CD14-positive monocyte (primary cell): ENCODE measurements around the gene GNRH2. TPM values are rescaled to one million over a fixed set of nuclear protein-coding genes. Genes with fewer than 3 reads are reported as not detected.
A peak's percentile ranks its signal among the peaks of the same experiment; 100 is the strongest.

Experiments
- DNase-seq, 3 donors: peaks; one replicate each; pipeline ENCODE4 v3.0.0-alpha.2; 2011 to 2022
- H2AFZ ChIP-seq: 2 replicates; pipeline ENCODE4 v1.6.0; 2012; ENCODE audit warnings: mild to moderate bottlenecking, low read depth, low read length, inconsistent platforms; ENCODE audit not compliant: insufficient read depth, poor library complexity, severe bottlenecking
- H3K27ac ChIP-seq, 2 donors: 1 replicate in 1 of 2; 2 replicates in 1 of 2; pipeline ENCODE4 v1.5.1; 2012 to 2013; ENCODE audit warnings: low read length in 2 of 2, control low read depth in 1 of 2, inconsistent platforms in 1 of 2, low read depth in 1 of 2, mild to moderate bottlenecking in 1 of 2
- H3K27me3 ChIP-seq, 2 donors: one replicate each; pipeline versions ENCODE4 v1.6.0 to v1.6.1; 2011 to 2013; ENCODE audit warnings: low read length in 2 of 2; ENCODE audit not compliant: control insufficient read depth in 2 of 2, insufficient read depth in 2 of 2
- H3K36me3 ChIP-seq, 2 donors: replicated peaks in 1 of 2; 1 replicate in 1 of 2; 2 replicates in 1 of 2; pipeline versions ENCODE4 v1.5.1 to v1.6.1; 2012 to 2013; ENCODE audit warnings: low read length in 2 of 2, control low read depth in 1 of 2, inconsistent platforms in 1 of 2, mild to moderate bottlenecking in 1 of 2; ENCODE audit not compliant: insufficient read depth in 2 of 2, control insufficient read depth in 1 of 2
- H3K4me1 ChIP-seq, 2 donors: 1 replicate in 1 of 2; 2 replicates in 1 of 2; pipeline versions ENCODE4 v1.5.1 to v1.6.1; 2012 to 2013; ENCODE audit warnings: low read length in 2 of 2, control low read depth in 1 of 2, inconsistent platforms in 1 of 2, mild to moderate bottlenecking in 1 of 2, moderate library complexity in 1 of 2; ENCODE audit not compliant: insufficient read depth in 2 of 2, control insufficient read depth in 1 of 2
- H3K4me2 ChIP-seq: replicated peaks from 2 replicates; pipeline ENCODE3; 2012; ENCODE audit warnings: low read length, moderate library complexity, mild to moderate bottlenecking; ENCODE audit not compliant: poor library complexity, severe bottlenecking; ENCODE audit errors: extremely low read depth
- H3K4me3 ChIP-seq, 3 experiments: fragments of 200-600 bp in 1 of 3; sonication (generic) in 1 of 3; replicated peaks in 1 of 3; 1 replicate in 2 of 3; 2 replicates in 1 of 3; pipeline ENCODE4 v1.5.1; 2011 to 2013; ENCODE audit warnings: low read length in 3 of 3, mild to moderate bottlenecking in 3 of 3, control low read depth in 2 of 3, low read depth in 2 of 3, inconsistent platforms in 1 of 3, moderate library complexity in 1 of 3
- H3K79me2 ChIP-seq: 2 replicates; pipeline ENCODE4 v1.6.0; 2012; ENCODE audit warnings: mild to moderate bottlenecking, control low read depth, inconsistent platforms, low read length, moderate library complexity; ENCODE audit not compliant: insufficient read depth
- H3K9ac ChIP-seq: 2 replicates; pipeline ENCODE4 v1.6.0; 2017; ENCODE audit warnings: low read length, mild to moderate bottlenecking; ENCODE audit not compliant: insufficient read depth, poor library complexity, severe bottlenecking
- H3K9me3 ChIP-seq, 2 donors: replicated peaks in 1 of 2; 1 replicate in 1 of 2; 2 replicates in 1 of 2; pipeline versions ENCODE4 v1.5.1 to v1.6.1; 2012 to 2013; ENCODE audit warnings: low read length in 2 of 2, control low read depth in 1 of 2; ENCODE audit not compliant: control insufficient read depth in 1 of 2, insufficient read depth in 1 of 2
- H4K20me1 ChIP-seq: 2 replicates; pipeline ENCODE4 v1.6.0; 2012; ENCODE audit warnings: mild to moderate bottlenecking, low read length, control low read depth, moderate library complexity; ENCODE audit not compliant: insufficient read depth
- H3K27ac Mint-ChIP-seq, 7 donors: one replicate each; pipeline ENCODE4 v1.8.0; 2020; ENCODE audit warnings: mild to moderate bottlenecking in 7 of 7, mixed read lengths in 7 of 7, moderate library complexity in 6 of 7, inconsistent platforms in 2 of 7
- H3K27me3 Mint-ChIP-seq, 3 donors: one replicate each; pipeline ENCODE4 v1.8.0; 2021 to 2022; ENCODE audit warnings: low read depth in 3 of 3, mild to moderate bottlenecking in 3 of 3, mixed read lengths in 3 of 3, moderate library complexity in 3 of 3, inconsistent platforms in 1 of 3
- H3K36me3 Mint-ChIP-seq, 2 donors: one replicate each; pipeline ENCODE4 v1.8.0; 2020; ENCODE audit warnings: mixed read lengths in 2 of 2, inconsistent platforms in 1 of 2, mild to moderate bottlenecking in 1 of 2
- H3K4me1 Mint-ChIP-seq: one replicate; pipeline ENCODE4 v1.8.0; 2020; ENCODE audit warnings: mild to moderate bottlenecking, mixed read lengths
- H3K4me3 Mint-ChIP-seq, 2 donors: one replicate each; pipeline ENCODE4 v1.8.0; 2020; ENCODE audit warnings: mild to moderate bottlenecking in 2 of 2, mixed read lengths in 2 of 2, moderate library complexity in 1 of 2
- H3K9me3 Mint-ChIP-seq, 7 donors: one replicate each; pipeline ENCODE4 v1.8.0; 2020 to 2022; ENCODE audit warnings: mixed read lengths in 7 of 7, mild to moderate bottlenecking in 6 of 7, moderate library complexity in 6 of 7, inconsistent platforms in 2 of 7
- CTCF ChIP-seq: fragments of 200-600 bp; IDR thresholded peaks from one replicate; pipeline ENCODE4 v1.8.0; 2022; ENCODE audit warnings: antibody characterized with exemption, mild to moderate bottlenecking
- WGBS: methylation state at CpG from one replicate; pipeline ENCODE4 v1.1.5; 2013; ENCODE audit warnings: missing lambda C conversion rate; ENCODE audit not compliant: insufficient coverage; 5-methylcytosine and 5-hydroxymethylcytosine counted together
- intact Hi-C, 2 donors: fragments of 100-400 bp; cut with micrococcal nuclease; formaldehyde crosslinking; loops; one replicate each; pipeline versions ENCODE4 v1.15.0 to v1.15.1; 2023
- polyA plus RNA-seq, 3 donors: library from polyadenylated mRNA; depleted of rRNA in 1 of 3; unstranded in 2 of 3; stranded (reverse) in 1 of 3; fragments of 300-500 nt in 2 of 3; fragments of >200 nt in 1 of 3; fragmentation: Illumina TruSeq in 2 of 3; gene quantifications; 1 replicate in 2 of 3; 2 replicates in 1 of 3; pipeline ENCODE4 v1.2.3, GENCODE V29; 2012 to 2021

GNRH2 gene
- polyA plus RNA-seq, 3 donors, result not detected

DNA sequence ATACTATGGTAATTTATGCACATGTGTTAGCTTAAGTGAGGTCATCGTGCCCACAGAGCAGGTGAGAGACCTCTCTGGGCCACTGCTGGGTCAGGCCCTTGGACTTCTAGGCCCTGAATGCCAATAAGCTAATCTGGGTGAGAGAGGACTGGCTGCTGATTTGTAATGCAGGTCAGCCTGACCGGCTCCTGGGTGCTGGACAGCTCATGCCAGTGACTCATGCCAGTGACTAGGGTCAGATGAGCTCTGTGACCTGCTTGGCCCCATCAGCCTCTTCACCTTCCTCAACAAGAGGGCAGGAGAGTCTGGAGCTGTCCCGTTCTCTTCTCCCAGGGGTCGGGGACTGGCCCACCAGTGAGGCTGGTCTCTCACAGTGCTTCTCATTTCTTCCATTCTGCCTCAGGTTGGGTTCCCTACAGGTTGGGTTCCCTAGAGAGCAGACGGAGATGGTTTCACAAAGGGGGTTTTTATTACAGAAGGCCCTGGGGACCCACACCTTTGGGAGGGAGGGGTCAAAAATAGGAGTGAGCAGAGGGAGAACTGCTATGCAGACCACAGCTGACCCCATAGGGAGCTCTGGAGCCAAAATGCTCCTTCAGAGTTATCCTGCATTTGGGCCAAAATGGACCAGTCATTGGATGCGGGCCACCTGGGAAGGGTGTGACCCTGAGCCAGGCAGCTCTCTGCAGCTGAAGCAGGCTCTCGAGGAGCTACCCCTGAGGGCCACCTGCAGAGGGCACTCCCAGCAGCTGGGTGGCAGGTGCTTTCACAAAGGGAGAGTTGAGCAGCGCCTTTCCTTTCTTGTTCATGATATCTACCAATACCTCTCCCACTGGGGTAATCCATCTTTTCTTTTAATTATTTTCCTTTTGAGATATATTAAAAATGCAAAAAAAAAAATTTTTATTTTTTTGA is 25.8 kb downstream of the GNRH2 start:
- no peak overlapping the region for H3K27ac Mint-ChIP-seq
- Histone ChIP-seq H3K27ac (no peak overlapping the region), H3K79me2 (no peaks in the 10 kb centered on the region), H3K4me3 (no peak overlapping the region), H3K4me1 (peaks cover 8 to 15% of the 10 kb centered on the region in 2 donors), H3K4me2 (no peak overlapping the region), H3K36me3 (no peaks in the 10 kb centered on the region), H2AFZ (no peak overlapping the region), H3K9me3 (no peaks in the 10 kb centered on the region), H4K20me1 (no peaks in the 10 kb centered on the region), H3K27me3 (peaks cover 11 to 32% of the 10 kb centered on the region in 2 donors), H3K9ac (no peak overlapping the region)
- peaks cover 0 to 5% of the 10 kb centered on the region in 2 donors for H3K36me3 Mint-ChIP-seq
- intact Hi-C loops, result no loop called here
- peaks cover 25 to 56% (median 42%) of the 10 kb centered on the region in 3 donors for H3K27me3 Mint-ChIP-seq
- DNase-seq, result peak in 1 of 3 donors; percentile 38
- no peak for TF ChIP-seq CTCF
- peaks cover 3 to 14% (median 10%) of the 10 kb centered on the region in 7 donors for H3K9me3 Mint-ChIP-seq
- H3K4me1 Mint-ChIP-seq, result peaks cover 12% of the 10 kb centered on the region
- H3K4me3 Mint-ChIP-seq, result no peak overlapping the region
- 88% methylated on average over 5 of the region's 8 CpGs for WGBS

- intact Hi-C loops, result no loop called here
- H3K4me2 ChIP-seq, result no peak overlapping the region
- H3K27ac ChIP-seq, result no peak overlapping the region
- Mint-ChIP-seq H3K4me1 (peaks cover 19% of the 10 kb centered on the region), H3K4me3 (peak overlapping the region in 1 of 2 donors; percentile 78), H3K36me3 (peaks cover 0 to 5% of the 10 kb centered on the region in 2 donors), H3K9me3 (peaks cover 3 to 14% (median 10%) of the 10 kb centered on the region in 7 donors), H3K27ac (no peak overlapping the region), H3K27me3 (peaks cover 32 to 62% (median 50%) of the 10 kb centered on the region in 3 donors)
- no peaks in the 10 kb centered on the region for H3K9me3 ChIP-seq
- no peaks in the 10 kb centered on the region for H4K20me1 ChIP-seq
- H3K4me3 ChIP-seq, result no peak overlapping the region
- H3K79me2 ChIP-seq, result no peaks in the 10 kb centered on the region
- peaks cover 11 to 32% of the 10 kb centered on the region in 2 donors for H3K27me3 ChIP-seq
- H2AFZ ChIP-seq, result no peak overlapping the region
- no peak for DNase-seq
- no peak overlapping the region for H3K9ac ChIP-seq
- H3K36me3 ChIP-seq, result no peaks in the 10 kb centered on the region
- peaks cover 13 to 21% of the 10 kb centered on the region in 2 donors for H3K4me1 ChIP-seq
- no peak for TF ChIP-seq CTCF
- no CpG with 5 or more reads among the region's 4 CpGs for WGBS
Measured at GRCh38 chr20:3070725-3071124, 27.3 kb downstream of the GNRH2 start.
